WTC11 (cell line): ENCODE results near the gene ABLIM3. TPM values are rescaled to one million over a fixed set of nuclear protein-coding genes. Genes with fewer than 3 reads are reported as not detected.

Experiments used
- ATAC-seq: fragments of 200-7000 bp; cut with Tn5 transposase; 2 replicates; pipeline ENCODE4 v1.10.0; 2021; ENCODE audit warnings: mild to moderate bottlenecking, moderate library complexity
- CTCF ChIA-PET: fragments of 300-600 bp; sonication (Branson Sonifier 250); formaldehyde crosslinking; loops from one replicate; lab custom pipeline; 2021; ENCODE audit warnings: antibody characterized with exemption; lab: Charles Lee
- POLR2A ChIA-PET: fragments of 350-600 bp; sonication (Branson Sonifier 250); formaldehyde crosslinking; loops from one replicate; lab custom pipeline; 2021; ENCODE audit warnings: antibody characterized with exemption; lab: Charles Lee
- DNase-seq: peaks from one replicate; pipeline ENCODE4 v3.0.0; 2021; ENCODE audit warnings: low spot score
- H3K27ac Mint-ChIP-seq: 2 replicates; pipeline ENCODE4 v1.8.0; 2021; ENCODE audit warnings: mixed read lengths
- H3K27me3 Mint-ChIP-seq: 2 replicates; pipeline ENCODE4 v1.8.0; 2021; ENCODE audit warnings: low read depth, mild to moderate bottlenecking, moderate library complexity, mixed read lengths
- H3K36me3 Mint-ChIP-seq: 2 replicates; pipeline ENCODE4 v1.8.0; 2021; ENCODE audit warnings: mixed read lengths
- H3K4me1 Mint-ChIP-seq: 2 replicates; pipeline ENCODE4 v1.8.0; 2022; ENCODE audit warnings: mixed read lengths
- H3K4me3 Mint-ChIP-seq: 2 replicates; pipeline ENCODE4 v1.8.0; 2021; ENCODE audit warnings: mild to moderate bottlenecking, moderate library complexity, mixed read lengths
- H3K9me3 Mint-ChIP-seq: 2 replicates; pipeline ENCODE4 v1.8.0; 2021; ENCODE audit warnings: mixed read lengths
- CDX4 ChIP-seq: fragments of 250-450 bp; sonication (Bioruptor Pico); IDR thresholded peaks from 2 replicates; pipeline ENCODE4 v1.9.0; 2021; ENCODE audit warnings: moderate library complexity, mild to moderate bottlenecking, inconsistent platforms, borderline replicate concordance
- E2F1 ChIP-seq: sonication (generic); formaldehyde crosslinking; IDR thresholded peaks from 2 replicates; pipeline ENCODE4 v1.8.0; 2022; ENCODE audit warnings: mild to moderate bottlenecking, missing genetic modification reagents
- FOXP1 ChIP-seq: sonication (generic); formaldehyde crosslinking; IDR thresholded peaks from 2 replicates; pipeline ENCODE4 v1.8.0; 2022; ENCODE audit warnings: missing genetic modification reagents, mild to moderate bottlenecking, moderate library complexity, borderline replicate concordance
- FOXP4 ChIP-seq: sonication (generic); formaldehyde crosslinking; IDR thresholded peaks from 2 replicates; pipeline ENCODE4 v1.8.0; 2022; ENCODE audit warnings: mild to moderate bottlenecking, missing genetic modification reagents
- GABPB1 ChIP-seq: sonication (generic); formaldehyde crosslinking; IDR thresholded peaks from 2 replicates; pipeline ENCODE4 v1.8.1; 2023; ENCODE audit warnings: mild to moderate bottlenecking, missing genetic modification reagents
- MXD4 ChIP-seq: fragments of 250-450 bp; sonication (Bioruptor Pico); IDR thresholded peaks from 2 replicates; pipeline ENCODE4 v1.8.0; 2021; ENCODE audit warnings: mild to moderate bottlenecking, moderate library complexity, borderline replicate concordance
- NFATC4 ChIP-seq: fragments of 250-450 bp; sonication (Bioruptor Pico); IDR thresholded peaks from 2 replicates; pipeline ENCODE4 v1.9.0; 2021; ENCODE audit warnings: mild to moderate bottlenecking
- PREB ChIP-seq: sonication (generic); formaldehyde crosslinking; IDR thresholded peaks from 2 replicates; pipeline ENCODE4 v1.8.1; 2022; ENCODE audit warnings: mild to moderate bottlenecking, missing genetic modification reagents, moderate library complexity, borderline replicate concordance
- SMAD3 ChIP-seq: sonication (generic); formaldehyde crosslinking; IDR thresholded peaks from 2 replicates; pipeline ENCODE4 v1.8.0; 2022; ENCODE audit warnings: missing genetic modification reagents, mild to moderate bottlenecking, borderline replicate concordance
- STAT6 ChIP-seq: sonication (generic); formaldehyde crosslinking; conservative IDR thresholded peaks from 2 replicates; pipeline ENCODE4 v1.8.1; 2023; ENCODE audit warnings: mild to moderate bottlenecking, low read depth, missing genetic modification reagents, moderate library complexity
- TCF7 ChIP-seq: sonication (generic); formaldehyde crosslinking; IDR thresholded peaks from 2 replicates; pipeline ENCODE4 v1.8.0; 2022; ENCODE audit warnings: mild to moderate bottlenecking, low read depth, missing genetic modification reagents, moderate library complexity
- USF2 ChIP-seq: sonication (generic); formaldehyde crosslinking; IDR thresholded peaks from 2 replicates; pipeline ENCODE4 v1.8.1; 2023; ENCODE audit warnings: mild to moderate bottlenecking, missing genetic modification reagents, moderate library complexity
- ZMAT4 ChIP-seq: fragments of 250-450 bp; sonication (Bioruptor Pico); IDR thresholded peaks from 2 replicates; pipeline ENCODE4 v1.9.0; 2021; ENCODE audit warnings: mild to moderate bottlenecking
- ZNF281 ChIP-seq: sonication (generic); formaldehyde crosslinking; IDR thresholded peaks from 2 replicates; pipeline ENCODE4 v1.8.0; 2023; ENCODE audit warnings: mild to moderate bottlenecking, missing genetic modification reagents
- total RNA-seq: library from RNA; stranded (reverse); gene quantifications from 3 replicates; pipeline ENCODE4 v1.2.3, GENCODE V29; 2021

Gene ABLIM3
- total RNA-seq, 1 experiment from 2014 or later = 0.33 TPM

- Mint-ChIP-seq H3K27ac (no peak overlapping the region), H3K4me3 (no peak overlapping the region)
- ATAC-seq = no peak
Measured at GRCh38 chr5:149164731-149165130, 23.4 kb downstream of the ABLIM3 start.

GRCh38 chr5:149166128-149166527 lies 24.8 kb downstream of the ABLIM3 start:
- ChIA-PET POLR2A (no interaction called here), CTCF (no interaction called here)
- Mint-ChIP-seq H3K9me3 (no peaks in the 10 kb centered on the region), H3K27ac (no peak overlapping the region), H3K36me3 (no peaks in the 10 kb centered on the region), H3K4me1 (no peaks in the 10 kb centered on the region), H3K27me3 (no peaks in the 10 kb centered on the region), H3K4me3 (no peak overlapping the region)
- DNase-seq (no peak), ATAC-seq (no peak)
- TF ChIP-seq NFATC4 (CRISPR knock-in tag) (no peak), MXD4 (CRISPR knock-in tag) (no peak), ZMAT4 (CRISPR knock-in tag) (no peak), USF2 (CRISPR knock-in tag) (no peak), TCF7 (no peak), FOXP4 (CRISPR knock-in tag) (no peak), SMAD3 (CRISPR knock-in tag) (no peak)

More at GRCh38 chr5:149164731-149165130, 23.4 kb downstream of the ABLIM3 start:
- CTCF ChIA-PET = interaction anchor here (1.2 kb wide), 1 partner anchor 434 kb away, joined by 4 read pairs; no protein-coding TSS in a partner anchor
- DNase-seq = no peak
- Mint-ChIP-seq H3K4me1 (no peaks in the 10 kb centered on the region), H3K27me3 (no peaks in the 10 kb centered on the region), H3K36me3 (no peaks in the 10 kb centered on the region), H3K9me3 (no peaks in the 10 kb centered on the region)
- no peak for TF ChIP-seq CDX4 (CRISPR knock-in tag)
- no peak for TF ChIP-seq PREB (CRISPR knock-in tag)
- no peak for TF ChIP-seq ZNF281 (CRISPR knock-in tag)
- no peak for TF ChIP-seq STAT6
- TF ChIP-seq FOXP1 (CRISPR knock-in tag) = no peak
- TF ChIP-seq E2F1 (CRISPR knock-in tag) = no peak
- TF ChIP-seq GABPB1 (CRISPR knock-in tag) = no peak
- POLR2A ChIA-PET = no interaction called here
